ACHN (cell line): ENCODE results near the gene SSUH2.

Experiments used
- DNase-seq: peaks from one replicate; pipeline ENCODE4 v3.0.0-alpha.2; 2015
- in situ Hi-C: cut with HindIII; loops from 2 replicates; pipeline ENCODE4 v1.10.0; 2017; ENCODE audit warnings: low sequenced_read_pairs, low pct_ligation_motif_present, low pct_unique_long_range_greater_than_20kb

Gene SSUH2

DNA sequence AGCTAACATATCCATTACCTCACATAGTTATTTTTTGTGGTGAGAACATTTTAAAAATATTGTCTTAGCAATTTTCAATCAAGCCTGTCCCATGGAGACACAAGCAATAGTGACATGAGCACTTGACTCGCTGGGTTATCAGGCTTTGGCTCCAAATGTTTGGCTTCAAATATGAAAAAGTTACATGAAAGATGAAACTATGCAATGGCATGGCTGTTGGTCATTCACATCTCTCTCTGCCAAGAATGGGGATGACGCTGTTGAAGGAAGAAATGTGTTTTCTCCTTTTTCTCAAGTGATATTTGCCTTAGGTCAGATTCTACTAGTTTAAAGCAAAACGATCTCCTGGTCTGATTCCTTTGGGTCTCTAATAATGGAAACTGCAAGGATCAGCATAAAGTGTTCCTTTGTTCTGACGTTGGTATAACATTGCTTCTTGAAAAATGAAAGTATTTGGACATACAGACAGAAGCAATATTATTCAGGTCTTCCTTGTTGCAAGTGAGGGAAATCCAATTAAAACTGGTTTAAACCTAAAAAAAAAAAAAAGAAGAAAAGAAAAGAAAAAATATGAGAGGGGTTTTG lies 71.2 kb downstream of the SSUH2 start:
- in situ Hi-C loops = no loop called here
- no peak for DNase-seq

DNA sequence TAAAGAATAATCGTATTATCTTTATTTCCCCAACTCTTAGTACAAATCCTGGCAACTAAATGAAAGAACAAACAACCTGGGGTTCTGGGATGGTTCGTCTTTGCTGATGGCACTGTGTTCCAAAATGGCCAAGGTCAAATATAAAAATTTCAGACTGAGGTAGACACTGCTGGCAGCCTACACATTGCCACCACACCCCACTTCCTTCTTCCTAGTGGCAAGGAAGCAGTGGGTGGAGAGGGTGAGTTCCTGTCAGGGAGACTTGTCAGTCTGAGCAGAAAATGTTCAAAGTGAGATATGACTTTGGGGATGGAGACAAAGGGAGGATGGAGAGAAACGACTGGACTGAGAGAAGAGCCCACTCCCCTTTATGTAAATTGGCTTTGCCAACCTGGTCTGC lies 73.3 kb downstream of the SSUH2 start:
- in situ Hi-C loops = no loop called here
- no peak for DNase-seq
